ENCODE measurements around the gene NAA11.
"Not testable (repeated sequence)": the region's sequence is repeated elsewhere in the genome, so short reads cannot be mapped to it uniquely, and the experiment has no call there.

Gene NAA11

DNA sequence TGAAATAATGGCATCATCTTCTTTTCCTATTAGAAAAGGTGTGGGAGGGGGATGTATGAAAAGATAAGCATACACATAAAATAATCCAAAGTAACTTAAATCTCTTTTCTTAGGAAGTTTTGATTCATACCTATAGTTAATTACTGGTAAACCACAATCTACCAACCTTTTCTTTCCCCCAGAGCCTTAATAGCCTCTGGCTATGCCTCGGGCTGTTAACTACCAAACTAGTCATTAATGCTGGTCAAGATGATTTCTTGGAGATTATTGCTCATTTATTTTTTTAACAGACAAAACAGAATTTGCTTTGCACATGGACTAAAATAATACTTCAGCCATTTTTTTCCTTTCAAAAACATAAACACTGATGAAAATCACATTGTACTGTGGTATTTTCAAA is 16.9 kb downstream of the NAA11 start:
- no peak for DNase-seq (ENCODE audit: extremely low read depth in 1 of 2, low read depth in 1 of 2)

DNA sequence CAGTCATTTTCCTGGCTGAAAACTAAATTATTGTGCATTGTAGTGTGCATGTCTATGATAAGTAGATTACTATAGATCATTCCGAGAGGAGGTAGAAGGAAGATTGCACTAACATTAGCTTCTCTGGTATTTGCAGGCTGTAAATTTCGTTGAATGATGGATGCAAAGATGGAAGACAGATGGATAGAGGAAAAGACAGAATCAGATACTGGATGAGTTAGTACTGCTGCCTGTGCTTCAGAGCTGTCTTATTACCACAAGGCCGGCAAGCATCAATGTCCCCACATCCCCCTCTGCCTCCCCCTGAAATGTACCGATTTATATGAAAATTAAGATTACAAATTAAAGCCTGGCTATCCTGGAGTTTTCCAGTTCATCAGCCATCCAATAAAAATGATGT is 17.7 kb downstream of the NAA11 start:
- DNase-seq (ENCODE audit: extremely low read depth in 1 of 2, low read depth in 1 of 2): no peak

- DNase-seq (ENCODE audit: extremely low read depth in 1 of 2, low read depth in 1 of 2): no peak
These were observed 19.1 kb downstream of the NAA11 start for GRCh38 chr4:79306795-79307194.

GRCh38 chr4:79300280-79300679 is 25.6 kb downstream of the NAA11 start:
- no peak for DNase-seq (ENCODE audit: extremely low read depth in 1 of 2, low read depth in 1 of 2)

GRCh38 chr4:79298484-79298883 is 27.4 kb downstream of the NAA11 start:
- no peak for DNase-seq (ENCODE audit: extremely low read depth in 1 of 2, low read depth in 1 of 2)

DNA sequence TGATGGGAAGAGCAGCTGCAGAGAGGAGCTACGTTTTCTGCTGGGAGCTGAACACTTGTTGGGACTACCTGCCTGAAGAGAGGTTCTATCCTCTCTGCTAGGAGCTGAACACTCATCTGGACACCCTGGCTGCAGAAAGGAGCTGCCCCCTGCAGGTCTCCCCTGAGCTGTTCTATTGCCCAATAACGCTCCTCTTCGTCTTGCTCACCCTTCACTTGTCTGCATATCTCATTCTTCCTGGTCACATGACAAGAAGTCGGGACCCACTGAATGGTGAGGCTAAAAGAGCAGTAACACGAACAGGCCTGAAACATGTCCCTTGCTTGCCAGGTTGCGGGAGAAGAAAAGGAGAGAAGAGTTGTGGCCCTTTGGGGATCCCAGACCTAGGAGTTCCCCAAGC is 27.8 kb downstream of the NAA11 start:
- DNase-seq (ENCODE audit: extremely low read depth in 1 of 2, low read depth in 1 of 2): no peak

- no peak for DNase-seq (ENCODE audit: extremely low read depth in 1 of 2, low read depth in 1 of 2)
These were observed 28.4 kb downstream of the NAA11 start for GRCh38 chr4:79297479-79297878.

GRCh38 chr4:79296768-79297428 is 29.0 kb downstream of the NAA11 start:
- DNase-seq (ENCODE audit: extremely low read depth in 1 of 2, low read depth in 1 of 2): no peak

DNA sequence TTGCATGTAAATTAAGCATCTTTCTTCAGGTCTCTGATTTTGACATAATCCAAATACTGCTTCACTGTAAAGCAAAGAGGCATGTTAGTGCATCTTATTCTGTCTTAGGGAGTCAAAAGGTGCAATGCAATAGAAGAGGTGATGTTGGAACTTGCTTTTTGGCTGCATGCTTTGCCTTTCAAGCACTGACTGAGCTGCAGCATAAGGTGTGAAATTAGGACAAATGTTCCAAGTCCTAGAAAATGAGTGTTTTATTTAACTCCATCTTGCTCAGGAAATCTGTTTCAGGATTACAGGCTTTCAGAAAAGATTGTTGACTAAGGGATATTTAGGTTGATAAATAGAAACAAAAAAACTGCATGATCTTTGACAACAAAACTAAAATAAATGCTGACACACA is 30.8 kb downstream of the NAA11 start:
- no peak for DNase-seq (ENCODE audit: extremely low read depth in 1 of 2, low read depth in 1 of 2)

DNA sequence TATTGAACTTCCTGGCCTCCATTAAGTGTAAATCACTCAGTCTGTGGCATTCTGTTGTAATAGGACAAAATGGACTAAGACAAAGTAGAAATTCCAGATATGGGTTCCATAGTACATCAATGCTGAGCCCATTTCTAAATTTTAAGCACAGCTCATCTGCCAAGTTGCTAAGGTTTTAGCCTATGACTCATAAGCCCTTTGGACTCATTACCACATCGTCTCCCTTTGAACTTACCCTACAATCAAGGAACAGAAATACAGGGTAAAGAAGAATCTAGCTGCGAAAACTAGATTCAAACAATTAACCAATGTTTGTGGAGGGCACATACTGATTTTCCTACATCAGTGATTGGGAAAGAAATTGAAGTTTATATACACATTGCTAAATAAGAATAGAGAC is 31.8 kb downstream of the NAA11 start:
- no peak for DNase-seq (ENCODE audit: extremely low read depth in 1 of 2, low read depth in 1 of 2)

GRCh38 chr4:79292008-79292407 is 33.9 kb downstream of the NAA11 start:
- DNase-seq (ENCODE audit: extremely low read depth in 1 of 2, low read depth in 1 of 2): no peak

GRCh38 chr4:79290376-79290775 is 35.5 kb downstream of the NAA11 start:
- no peak for DNase-seq (ENCODE audit: extremely low read depth in 1 of 2, low read depth in 1 of 2)

DNA sequence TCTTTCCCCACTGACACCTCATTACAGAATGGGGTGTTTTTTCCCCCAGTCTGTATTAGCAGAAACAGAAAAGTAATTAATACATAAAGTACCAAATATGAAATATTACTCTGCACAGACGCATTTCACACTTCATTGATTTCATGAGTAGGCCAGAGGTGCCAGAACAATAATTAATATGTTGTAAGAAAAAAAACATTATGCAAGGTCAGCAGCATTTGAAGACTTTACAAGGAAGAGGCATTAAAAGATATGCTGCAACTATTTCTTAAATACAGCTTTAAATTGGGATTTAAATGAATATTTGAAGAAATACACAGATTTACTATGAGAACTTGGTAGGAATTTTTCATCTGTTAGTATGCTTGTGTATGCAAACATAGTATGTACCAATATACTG is 37.7 kb downstream of the NAA11 start:
- no peak for DNase-seq (ENCODE audit: extremely low read depth in 1 of 2, low read depth in 1 of 2)

DNA sequence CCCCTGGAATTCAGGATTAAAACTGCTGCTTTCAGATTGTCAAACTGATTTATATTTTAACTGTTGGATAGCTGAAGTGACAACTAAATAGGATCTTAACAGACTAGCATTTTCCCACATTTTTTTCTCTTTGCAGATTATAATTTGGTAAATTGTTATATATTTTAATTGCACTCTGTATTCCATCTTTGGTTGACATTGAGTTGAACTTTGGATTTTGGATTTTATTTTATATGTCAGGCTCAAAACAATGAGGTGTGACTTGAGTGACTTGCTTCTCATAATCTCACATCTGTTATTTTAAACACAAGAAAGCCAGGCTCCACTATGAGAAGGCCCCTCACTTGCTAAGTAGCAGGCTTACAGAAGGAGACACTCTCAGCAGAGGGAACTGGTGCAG is 38.1 kb downstream of the NAA11 start:
- no peak for DNase-seq (ENCODE audit: extremely low read depth in 1 of 2, low read depth in 1 of 2)

DNA sequence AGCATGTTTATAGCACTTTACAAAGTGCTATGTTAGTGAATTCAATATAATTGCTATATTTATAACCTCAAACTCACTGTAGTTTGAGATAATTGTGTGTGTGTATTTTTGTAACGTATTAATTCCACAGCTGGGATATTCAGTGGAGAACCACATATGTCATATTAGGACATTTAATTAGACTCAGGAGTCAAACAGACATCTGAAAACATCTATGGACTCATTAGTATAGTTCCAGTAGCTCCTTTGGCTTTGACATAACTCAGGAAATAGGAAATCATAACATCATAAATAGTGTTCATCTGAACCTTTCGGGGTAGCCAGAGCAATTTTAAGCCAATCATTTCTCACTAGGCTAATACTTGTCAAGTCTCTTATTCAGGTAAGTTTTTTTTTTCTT is 38.8 kb downstream of the NAA11 start:
- no peak for DNase-seq (ENCODE audit: extremely low read depth in 1 of 2, low read depth in 1 of 2)

DNA sequence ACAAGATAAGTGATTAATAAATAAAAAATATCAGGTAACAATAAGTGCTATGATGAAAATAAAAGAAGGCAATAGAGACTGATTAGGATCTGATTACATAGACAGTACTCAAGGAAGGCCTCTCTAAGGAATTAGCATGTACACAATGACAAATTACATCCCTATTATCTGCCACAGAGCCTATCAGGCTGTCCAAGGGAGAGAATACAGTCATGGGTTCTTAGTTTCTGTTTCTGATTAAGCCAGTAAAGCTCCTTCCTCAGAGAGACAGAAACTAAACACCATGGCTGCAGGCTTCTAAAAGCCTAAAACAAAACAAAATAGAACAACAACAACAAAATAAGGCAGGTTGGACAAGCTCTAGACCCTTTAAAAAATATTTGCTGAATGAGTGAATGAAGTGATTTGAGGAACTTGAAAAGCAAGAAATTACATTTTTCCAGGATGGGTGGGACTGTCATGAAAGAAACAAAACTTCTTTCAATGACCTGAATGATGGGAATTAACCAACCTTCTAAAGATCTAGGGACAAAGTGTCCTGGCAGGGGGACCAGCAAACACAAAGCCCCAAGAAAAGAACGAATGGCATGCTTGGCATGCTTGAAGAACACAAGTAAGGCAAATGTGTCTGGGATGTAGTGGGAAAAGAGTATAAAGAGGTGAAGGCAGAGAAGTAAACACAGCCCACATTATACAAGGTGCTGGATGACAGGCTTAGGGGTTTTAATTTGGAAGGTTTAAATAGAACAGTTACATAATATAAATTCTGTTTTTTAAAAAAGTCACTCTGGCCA is 44.1 kb downstream of the NAA11 start:
- no peak for DNase-seq (ENCODE audit: extremely low read depth in 1 of 2, low read depth in 1 of 2)

DNA sequence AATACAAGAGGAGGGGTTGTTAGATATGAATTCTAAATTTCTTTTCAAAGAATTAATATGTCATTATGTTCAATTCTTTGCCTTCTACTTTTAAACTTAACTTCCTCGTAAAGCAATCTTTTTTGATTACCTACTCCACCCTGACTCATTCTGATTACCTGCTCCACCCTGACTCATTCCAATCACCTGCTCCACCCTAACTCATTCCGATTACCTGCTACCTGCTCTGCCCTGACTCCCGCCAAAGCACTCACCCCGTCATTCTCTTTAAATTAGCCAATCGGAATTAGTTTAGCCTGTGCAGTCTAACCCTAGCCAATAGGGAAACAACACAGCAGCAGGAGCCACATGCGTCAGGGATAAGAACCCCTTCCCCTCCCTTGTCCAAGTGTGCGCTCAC is 48.4 kb downstream of the NAA11 start:
- not testable (repeated sequence) for DNase-seq (ENCODE audit: extremely low read depth in 1 of 2, low read depth in 1 of 2)

DNA sequence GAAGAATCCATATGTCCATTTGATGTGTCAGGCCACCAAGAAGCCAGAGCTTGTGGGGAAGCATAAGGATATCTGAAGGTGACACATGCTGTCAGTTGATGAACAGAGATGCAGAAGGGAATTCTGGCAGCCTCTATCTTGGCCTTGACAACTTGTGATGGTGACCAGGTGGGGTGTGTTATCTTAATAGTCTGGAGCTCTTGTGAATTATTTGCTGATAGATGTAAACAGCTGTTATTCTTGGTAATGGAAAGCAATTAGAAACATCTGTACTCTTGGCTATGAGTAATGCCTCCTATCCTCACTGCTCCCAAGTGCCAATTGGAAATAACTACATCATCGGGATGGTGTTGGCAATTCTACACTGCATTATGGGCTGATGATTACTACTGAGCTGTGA is 51.9 kb downstream of the NAA11 start:
- DNase-seq (ENCODE audit: extremely low read depth in 1 of 2, low read depth in 1 of 2): no peak

DNA sequence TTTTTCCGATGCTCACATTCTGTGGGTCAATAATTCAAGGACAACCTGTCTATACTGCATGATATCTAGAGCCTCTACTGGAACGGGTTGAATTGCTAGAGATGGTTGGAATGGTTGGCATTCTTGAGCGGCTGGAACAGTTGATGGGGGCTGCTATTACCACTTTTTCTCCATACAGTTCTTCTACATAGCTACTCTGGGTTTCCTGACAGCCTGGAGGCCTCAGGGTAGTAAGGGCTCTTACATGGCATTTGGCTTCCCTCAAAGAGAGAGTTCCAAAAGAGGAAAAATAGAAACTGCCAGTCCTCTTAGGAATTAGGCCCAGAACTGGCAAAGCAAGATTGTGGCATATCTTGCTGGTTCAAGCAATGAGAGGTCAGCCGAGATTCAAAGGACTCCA is 53.1 kb downstream of the NAA11 start:
- DNase-seq (ENCODE audit: extremely low read depth in 1 of 2, low read depth in 1 of 2): no peak

DNA sequence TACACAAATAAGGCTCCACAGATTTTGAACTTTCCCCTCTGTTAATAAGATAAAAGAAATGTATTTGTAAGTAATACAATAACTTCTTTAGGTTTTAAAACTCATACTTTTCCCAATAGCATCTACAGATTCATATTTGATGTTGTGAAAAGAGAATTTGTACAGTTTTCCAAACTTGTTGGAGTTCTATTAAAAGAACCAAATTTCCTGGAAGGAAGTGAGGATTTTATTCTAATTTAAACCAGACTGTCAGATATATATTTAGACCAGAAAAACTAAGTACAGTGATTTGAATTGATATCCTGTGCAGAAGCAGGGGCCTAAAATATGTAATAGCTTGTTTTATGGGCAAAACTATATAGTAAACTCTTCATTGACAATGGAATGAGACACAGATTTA is 53.7 kb downstream of the NAA11 start:
- no peak for DNase-seq (ENCODE audit: extremely low read depth in 1 of 2, low read depth in 1 of 2)

GRCh38 chr4:79267671-79268070 is 58.2 kb downstream of the NAA11 start:
- no peak for DNase-seq (ENCODE audit: extremely low read depth in 1 of 2, low read depth in 1 of 2)
